HG03039 (cell line): ENCODE results near the gene RASL11B.

Source experiments
- ATAC-seq: cut with Tn5 transposase; IDR thresholded peaks from one replicate; pipeline ENCODE4 v1.9.1; 2021; ENCODE audit warnings: mild to moderate bottlenecking, moderate library complexity; ENCODE audit not compliant: unreplicated experiment

The RASL11B gene

DNA sequence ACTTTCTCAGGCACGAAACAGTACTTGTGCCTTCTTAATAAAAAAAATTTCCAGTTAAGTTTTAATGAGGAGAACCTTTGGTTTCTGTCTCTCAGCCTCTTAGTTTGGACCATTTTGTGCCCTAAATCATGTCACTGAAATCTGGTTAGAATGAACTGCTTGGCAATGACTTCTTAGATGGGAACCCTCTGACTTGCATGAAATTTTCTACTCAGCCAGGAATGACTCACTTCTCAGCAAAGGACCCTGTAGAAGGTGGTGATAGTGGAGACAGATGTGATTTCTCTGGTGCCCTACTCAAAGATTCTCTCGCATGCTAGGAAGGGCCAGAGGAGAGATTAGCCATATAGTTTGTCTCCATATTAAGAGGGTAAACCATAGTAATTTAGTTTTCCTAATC is 50.5 kb downstream of the RASL11B start:
- ATAC-seq: no peak

DNA sequence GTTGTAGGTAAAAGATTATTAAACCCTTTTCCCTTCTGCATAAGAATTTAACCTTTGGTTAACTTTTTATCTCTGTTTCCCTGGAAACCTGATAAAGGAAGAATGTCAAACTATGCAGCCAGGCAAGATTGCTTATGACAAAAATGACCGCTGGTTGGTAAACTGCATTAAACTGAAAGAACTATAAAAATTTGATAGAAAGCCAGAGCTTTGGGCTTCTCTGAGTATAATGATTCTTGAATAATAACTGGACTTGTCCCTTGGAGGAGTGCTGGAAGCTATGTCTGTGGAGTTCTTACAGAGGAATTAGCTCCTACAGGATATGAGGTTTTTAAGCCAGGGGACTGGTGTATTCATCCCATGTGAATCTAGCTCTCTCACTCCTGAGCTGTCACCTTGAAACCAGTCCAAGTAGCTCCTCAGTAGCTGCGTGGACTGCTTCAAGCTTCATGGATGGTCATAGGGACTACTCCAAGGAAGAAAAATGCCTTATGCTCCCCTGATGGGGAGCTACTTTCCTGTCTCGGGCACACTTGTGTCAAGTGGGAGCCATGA is 52.0 kb downstream of the RASL11B start:
- ATAC-seq: no peak

GRCh38 chr4:52915191-52915590 is 53.1 kb downstream of the RASL11B start:
- ATAC-seq: no peak

GRCh38 chr4:52915730-52916300 is 53.7 kb downstream of the RASL11B start:
- no peak for ATAC-seq
